RKO (cell line): ENCODE results near the gene ABCF3.
A peak's percentile ranks its signal among the peaks of the same experiment; 100 is the strongest.

ENCODE experiments used
- DNase-seq: peaks from one replicate; pipeline ENCODE4 v3.0.0-alpha.2; 2016; ENCODE audit warnings: low spot score

The ABCF3 gene

GRCh38 chr3:184188080-184188479 lies 2.1 kb downstream of the ABCF3 start:
- no peak for DNase-seq

GRCh38 chr3:184189421-184189820 lies 3.4 kb downstream of the ABCF3 start:
- DNase-seq = no peak

GRCh38 chr3:184192889-184193288 lies 6.9 kb downstream of the ABCF3 start:
- DNase-seq = no peak

GRCh38 chr3:184193991-184194539 lies 8.1 kb downstream of the ABCF3 start:
- DNase-seq = no peak

GRCh38 chr3:184196536-184196935 lies 10.5 kb downstream of the ABCF3 start:
- DNase-seq = no peak

GRCh38 chr3:184198509-184198908 lies 12.5 kb downstream of the ABCF3 start:
- DNase-seq = no peak

GRCh38 chr3:184200825-184201224 lies 14.8 kb downstream of the ABCF3 start:
- no peak for DNase-seq

GRCh38 chr3:184203526-184203925 lies 17.5 kb downstream of the ABCF3 start:
- no peak for DNase-seq

- DNase-seq = no peak
Measured at GRCh38 chr3:184209146-184209923, 23.3 kb downstream of the ABCF3 start.

- no peak for DNase-seq
Measured at GRCh38 chr3:184211297-184211696, 25.3 kb downstream of the ABCF3 start.

GRCh38 chr3:184211718-184212117 lies 25.7 kb downstream of the ABCF3 start:
- DNase-seq = no peak

- DNase-seq = no peak
Measured at GRCh38 chr3:184218814-184219213, 32.8 kb downstream of the ABCF3 start.

- no peak for DNase-seq
Measured at GRCh38 chr3:184222521-184222920, 36.5 kb downstream of the ABCF3 start.

GRCh38 chr3:184223946-184224345 lies 37.9 kb downstream of the ABCF3 start:
- DNase-seq = no peak

GRCh38 chr3:184227481-184227935 lies 41.5 kb downstream of the ABCF3 start:
- peak; percentile 42 for DNase-seq

GRCh38 chr3:184228376-184229137 lies 42.6 kb downstream of the ABCF3 start:
- no peak for DNase-seq

GRCh38 chr3:184229394-184230080 lies 43.5 kb downstream of the ABCF3 start, which contains the start of gene VWA5B2:
Gene VWA5B2, plus strand, starts transcription at chr3:184229585. Its CDS starts 944 bp downstream, at chr3:184230529.
- peak; percentile 83 for DNase-seq

- DNase-seq = no peak
Measured at GRCh38 chr3:184230081-184230602, 44.1 kb downstream of the ABCF3 start.

GRCh38 chr3:184230603-184231528 lies 44.9 kb downstream of the ABCF3 start:
- DNase-seq = no peak

- no peak for DNase-seq
Measured at GRCh38 chr3:184231671-184232070, 45.7 kb downstream of the ABCF3 start.
